Keratinocyte (primary cell): ENCODE data around the gene B3GNT2.

Experiments used
- EZH2 ChIP-seq: IDR thresholded peaks from one replicate; pipeline ENCODE4 v1.6.1; 2012; ENCODE audit warnings: inconsistent platforms, mild to moderate bottlenecking, low read length, moderate library complexity
- TF ChIP-seq, protein P1 (sequence below), 3 experiments: IDR thresholded peaks in 1 of 3; conservative IDR thresholded peaks in 1 of 3; optimal IDR thresholded peaks in 1 of 3; 2 replicates in 2 of 3; 3 replicates in 1 of 3; pipeline versions ENCODE3 to v1.5.1; 2011; ENCODE audit warnings: low read length in 3 of 3, mild to moderate bottlenecking in 3 of 3, moderate library complexity in 2 of 3, control low read depth in 1 of 3, inconsistent platforms in 1 of 3; ENCODE audit not compliant: insufficient read depth in 2 of 3; ENCODE audit errors: extremely low read depth in 1 of 3

GRCh38 chr2:62208758-62209114, 12.8 kb downstream of the B3GNT2 start:
- TF ChIP-seq, protein P1, sequence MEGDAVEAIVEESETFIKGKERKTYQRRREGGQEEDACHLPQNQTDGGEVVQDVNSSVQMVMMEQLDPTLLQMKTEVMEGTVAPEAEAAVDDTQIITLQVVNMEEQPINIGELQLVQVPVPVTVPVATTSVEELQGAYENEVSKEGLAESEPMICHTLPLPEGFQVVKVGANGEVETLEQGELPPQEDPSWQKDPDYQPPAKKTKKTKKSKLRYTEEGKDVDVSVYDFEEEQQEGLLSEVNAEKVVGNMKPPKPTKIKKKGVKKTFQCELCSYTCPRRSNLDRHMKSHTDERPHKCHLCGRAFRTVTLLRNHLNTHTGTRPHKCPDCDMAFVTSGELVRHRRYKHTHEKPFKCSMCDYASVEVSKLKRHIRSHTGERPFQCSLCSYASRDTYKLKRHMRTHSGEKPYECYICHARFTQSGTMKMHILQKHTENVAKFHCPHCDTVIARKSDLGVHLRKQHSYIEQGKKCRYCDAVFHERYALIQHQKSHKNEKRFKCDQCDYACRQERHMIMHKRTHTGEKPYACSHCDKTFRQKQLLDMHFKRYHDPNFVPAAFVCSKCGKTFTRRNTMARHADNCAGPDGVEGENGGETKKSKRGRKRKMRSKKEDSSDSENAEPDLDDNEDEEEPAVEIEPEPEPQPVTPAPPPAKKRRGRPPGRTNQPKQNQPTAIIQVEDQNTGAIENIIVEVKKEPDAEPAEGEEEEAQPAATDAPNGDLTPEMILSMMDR (optimal IDR thresholded peaks at IDR 0.05 in 1 of 3, IDR thresholded peaks at IDR 0.05 in 1 of 3, conservative IDR thresholded peaks at IDR 0.05 in 1 of 3; ENCODE audit: extremely low read depth in 1 of 3, insufficient read depth in 2 of 3, low read length in 3 of 3) = no peak
- no peak for TF ChIP-seq EZH2
